Smooth muscle cell (in vitro differentiated cells): Measurements from ENCODE around the gene APOA4. TPM values are rescaled to one million over a fixed set of nuclear protein-coding genes. Genes with fewer than 3 reads are reported as not detected.

ENCODE experiments used
- DNase-seq: peaks from one replicate; lab custom pipeline; 2025; ENCODE audit not compliant: unreplicated experiment; lab: John Stamatoyannopoulos, UW
- H2AFZ ChIP-seq: fragments of 200-600 bp; sonication (generic); 2 replicates; pipeline ENCODE4 v1.6.0; 2016; ENCODE audit warnings: antibody characterized with exemption, low read depth, mild to moderate bottlenecking
- H3F3A ChIP-seq: fragments of 200-600 bp; sonication (generic); 2 replicates; pipeline ENCODE4 v1.6.0; 2017; ENCODE audit warnings: antibody characterized with exemption, low read depth
- H3K27ac ChIP-seq: fragments of 200-600 bp; sonication (generic); 2 replicates; pipeline ENCODE4 v1.5.1; 2016; ENCODE audit warnings: low read depth, mild to moderate bottlenecking
- H3K27me3 ChIP-seq: fragments of 200-600 bp; sonication (generic); 2 replicates; pipeline ENCODE4 v1.6.1; 2016; ENCODE audit warnings: low read depth, mild to moderate bottlenecking
- H3K36me3 ChIP-seq: fragments of 200-600 bp; sonication (generic); 2 replicates; pipeline ENCODE4 v1.5.1; 2016; ENCODE audit warnings: low read depth
- H3K4me1 ChIP-seq: fragments of 200-600 bp; sonication (generic); 2 replicates; pipeline ENCODE4 v1.5.1; 2016; ENCODE audit warnings: low read depth
- H3K4me2 ChIP-seq: fragments of 200-600 bp; sonication (generic); 2 replicates; pipeline ENCODE4 v1.6.0; 2016; ENCODE audit warnings: mild to moderate bottlenecking
- H3K4me3 ChIP-seq: fragments of 200-600 bp; sonication (generic); 2 replicates; pipeline ENCODE4 v1.5.1; 2016; ENCODE audit warnings: mild to moderate bottlenecking
- H3K79me2 ChIP-seq: fragments of 200-600 bp; sonication (generic); 2 replicates; pipeline ENCODE4 v1.6.0; 2016; ENCODE audit warnings: low read depth, mild to moderate bottlenecking
- H3K9ac ChIP-seq: fragments of 200-600 bp; sonication (generic); 2 replicates; pipeline ENCODE4 v1.6.0; 2016; ENCODE audit warnings: low read depth
- H3K9me3 ChIP-seq: fragments of 200-600 bp; sonication (generic); replicated peaks from 2 replicates; pipeline ENCODE4 v1.5.1; 2016; ENCODE audit warnings: low read depth
- H4K20me1 ChIP-seq: fragments of 200-600 bp; sonication (generic); 2 replicates; pipeline ENCODE4 v1.6.0; 2016; ENCODE audit warnings: low read depth
- CTCF ChIP-seq: fragments of 200-600 bp; sonication (generic); IDR thresholded peaks from 2 replicates; pipeline ENCODE4 v1.5.1; 2017; ENCODE audit warnings: borderline replicate concordance, mild to moderate bottlenecking, antibody characterized with exemption; ENCODE audit not compliant: insufficient read depth, poor library complexity, severe bottlenecking
- WGBS: methylation state at CpG from one replicate; pipeline ENCODE4 v1.1.7; 2016; ENCODE audit warnings: low lambda C conversion rate; 5-methylcytosine and 5-hydroxymethylcytosine counted together
- polyA plus RNA-seq: library from polyadenylated mRNA; unstranded; fragments of >200 nt; fragmentation: Nextera tagmentation; extraction: Ambion mirVana; gene quantifications from 2 replicates; pipeline ENCODE4 v1.2.1, GENCODE V29; 2016
- total RNA-seq: library from RNA; depleted of rRNA; stranded (reverse); fragments of >200 nt; gene quantifications from 2 replicates; pipeline ENCODE4 v1.2.3, GENCODE V29; 2014

The APOA4 gene
- total and polyA plus RNA-seq, 2 experiments from 2014 or later = 0.15 TPM; not detected in 1

GRCh38 chr11:116791813-116792143 is 31.3 kb downstream of the APOA4 start, which contains the start of gene APOA5:
Gene APOA5, minus strand, starts transcription at chr11:116791879. Its CDS starts 19 bp downstream, at chr11:116791860.
- Histone ChIP-seq H3K4me2 (peak within 1 kb of the TSS; percentile 33), H3K9me3 (no peaks in the 10 kb centered on the region)

GRCh38 chr11:116791002-116791812 is 31.9 kb downstream of the APOA4 start:
- Histone ChIP-seq H4K20me1 (no peaks in the 10 kb centered on the region), H3K4me3 (no peak overlapping the region), H3K36me3 (no peaks in the 10 kb centered on the region), H3K4me1 (peaks cover 12% of the 10 kb centered on the region), H3K27ac (no peak overlapping the region), H3K27me3 (no peaks in the 10 kb centered on the region), H3K4me2 (peak overlapping the region; percentile 33), H3K9ac (no peak overlapping the region), H3K9me3 (no peaks in the 10 kb centered on the region), H3F3A (no peaks in the 10 kb centered on the region), H3K79me2 (peaks cover 12% of the 10 kb centered on the region), H2AFZ (peak overlapping the region; percentile 68)
- peak; percentile 48 for DNase-seq
- TF ChIP-seq CTCF = peak; percentile 82
- 34% methylated on average over 31 of the region's 31 CpGs for WGBS

More at GRCh38 chr11:116791813-116792143, 31.3 kb downstream of the APOA4 start, which contains the start of gene APOA5:
- Histone ChIP-seq H2AFZ (peak within 1 kb of the TSS; percentile 68), H3K9ac (no peak within 1 kb of the TSS), H4K20me1 (no peaks in the 10 kb centered on the region), H3K4me1 (peaks cover 10% of the 10 kb centered on the region), H3K27ac (no peak within 1 kb of the TSS), H3F3A (no peaks in the 10 kb centered on the region), H3K36me3 (no peaks in the 10 kb centered on the region), H3K79me2 (peaks cover 7% of the 10 kb centered on the region), H3K4me3 (no peak within 1 kb of the TSS), H3K27me3 (no peaks in the 10 kb centered on the region)
- TF ChIP-seq CTCF = no peak
- no peak for DNase-seq
- 90% methylated on average over 7 of the region's 7 CpGs for WGBS

GRCh38 chr11:116790167-116791001 is 32.7 kb downstream of the APOA4 start:
- H3K9ac ChIP-seq = no peak overlapping the region
- H3K4me2 ChIP-seq = no peak overlapping the region
- H3F3A ChIP-seq = no peaks in the 10 kb centered on the region
- H3K9me3 ChIP-seq = no peaks in the 10 kb centered on the region
- DNase-seq = no peak
- H3K79me2 ChIP-seq = peaks cover 13% of the 10 kb centered on the region
- H3K4me1 ChIP-seq = peaks cover 12% of the 10 kb centered on the region
- no peak for TF ChIP-seq CTCF
- H3K27ac ChIP-seq = no peak overlapping the region
- no peaks in the 10 kb centered on the region for H3K27me3 ChIP-seq
- H3K4me3 ChIP-seq = no peak overlapping the region
- 93% methylated on average over 52 of the region's 53 CpGs for WGBS
- H3K36me3 ChIP-seq = no peaks in the 10 kb centered on the region
- H2AFZ ChIP-seq = no peak overlapping the region
- no peaks in the 10 kb centered on the region for H4K20me1 ChIP-seq
